ENCODE measurements around the gene ASF1A. TPM values are rescaled to one million over a fixed set of nuclear protein-coding genes. Genes with fewer than 3 reads are reported as not detected.

The ASF1A gene
- total and polyA plus RNA-seq, 2 experiments from 2014 or later: 9.3 to 27.9 TPM

GRCh38 chr6:118935331-118935668 is 41.3 kb downstream of the ASF1A start:
- no peak for TF ChIP-seq CTCF (IDR thresholded peaks at IDR 0.05; ENCODE audit: low read depth, low read length)
- Histone ChIP-seq H3K36me3 (peaks cover 13% of the 10 kb centered on the region), H3K9me3 (ENCODE audit: low read depth) (no peaks in the 10 kb centered on the region), H3K4me1 (ENCODE audit: low read depth) (peaks cover 9% of the 10 kb centered on the region), H3K4me3 (peak overlapping the region; percentile 92), H3K27ac (peak overlapping the region; percentile 93), H3K27me3 (no peaks in the 10 kb centered on the region)
- no peak for DNase-seq (ENCODE audit: low read depth in 1 of 2, low spot score in 1 of 2)

GRCh38 chr6:118935978-118936703 is 42.2 kb downstream of the ASF1A start:
- Histone ChIP-seq H3K36me3 (peaks cover 5% of the 10 kb centered on the region), H3K9me3 (ENCODE audit: low read depth) (no peaks in the 10 kb centered on the region), H3K27ac (peak overlapping the region; percentile 93), H3K27me3 (no peaks in the 10 kb centered on the region), H3K4me1 (ENCODE audit: low read depth) (peaks cover 9% of the 10 kb centered on the region), H3K4me3 (no peak overlapping the region)
- TF ChIP-seq CTCF (IDR thresholded peaks at IDR 0.05; ENCODE audit: low read depth, low read length): no peak
- DNase-seq (ENCODE audit: low read depth in 1 of 2, low spot score in 1 of 2): no peak

GRCh38 chr6:118939683-118940082 is 45.7 kb downstream of the ASF1A start:
- no peak for TF ChIP-seq CTCF (IDR thresholded peaks at IDR 0.05; ENCODE audit: low read depth, low read length)
- Histone ChIP-seq H3K36me3 (no peaks in the 10 kb centered on the region), H3K4me3 (no peak overlapping the region), H3K27me3 (no peaks in the 10 kb centered on the region), H3K27ac (no peak overlapping the region), H3K9me3 (ENCODE audit: low read depth) (no peaks in the 10 kb centered on the region), H3K4me1 (ENCODE audit: low read depth) (peaks cover 4% of the 10 kb centered on the region)
- DNase-seq (ENCODE audit: low read depth in 1 of 2, low spot score in 1 of 2): no peak

- Histone ChIP-seq H3K4me1 (ENCODE audit: low read depth) (peaks cover 1% of the 10 kb centered on the region), H3K4me3 (no peak overlapping the region), H3K27ac (no peak overlapping the region), H3K36me3 (no peaks in the 10 kb centered on the region), H3K27me3 (no peaks in the 10 kb centered on the region), H3K9me3 (ENCODE audit: low read depth) (no peaks in the 10 kb centered on the region)
- DNase-seq (ENCODE audit: low read depth in 1 of 2, low spot score in 1 of 2): no peak
- TF ChIP-seq CTCF (IDR thresholded peaks at IDR 0.05; ENCODE audit: low read depth, low read length): no peak
Measured at GRCh38 chr6:118940770-118941169, 46.8 kb downstream of the ASF1A start.

- Histone ChIP-seq H3K9me3 (ENCODE audit: low read depth) (no peaks in the 10 kb centered on the region), H3K27ac (no peak overlapping the region), H3K4me1 (ENCODE audit: low read depth) (no peaks in the 10 kb centered on the region), H3K4me3 (no peak overlapping the region), H3K27me3 (no peaks in the 10 kb centered on the region), H3K36me3 (no peaks in the 10 kb centered on the region)
- no peak for DNase-seq (ENCODE audit: low read depth in 1 of 2, low spot score in 1 of 2)
- no peak for TF ChIP-seq CTCF (IDR thresholded peaks at IDR 0.05; ENCODE audit: low read depth, low read length)
Measured at GRCh38 chr6:118945217-118945616, 51.3 kb downstream of the ASF1A start.

All from cardiac muscle cell (in vitro differentiated cells and primary cell).